Common myeloid progenitor, CD34-positive (primary cell): ENCODE results near the gene GID8.

Experiments
- CTCF ChIA-PET: fragments of 350-600 bp; sonication (Branson Sonifier 250); formaldehyde crosslinking; loops from one replicate; lab custom pipeline; 2021; ENCODE audit warnings: antibody characterized with exemption; lab: Charles Lee
- POLR2A ChIA-PET: fragments of 350-600 bp; sonication (Branson Sonifier 250); formaldehyde crosslinking; loops from one replicate; lab custom pipeline; 2021; ENCODE audit warnings: antibody characterized with exemption; lab: Charles Lee
- DNase-seq, 3 donors: peaks; one replicate each; pipeline versions ENCODE4 v3.0.0 to v3.0.0-alpha.2; 2013
- H3K27ac ChIP-seq, 2 experiments: 1 replicate in 1 of 2; 2 replicates in 1 of 2; pipeline ENCODE4 v1.7.0; 2013; ENCODE audit warnings: inconsistent platforms in 2 of 2, low read length in 2 of 2, mild to moderate bottlenecking in 2 of 2, low read depth in 1 of 2, moderate library complexity in 1 of 2; ENCODE audit not compliant: severe bottlenecking in 2 of 2, insufficient read depth in 1 of 2, poor library complexity in 1 of 2
- H3K27me3 ChIP-seq, 5 experiments: replicated peaks in 2 of 5; 1 replicate in 3 of 5; 2 replicates in 2 of 5; pipeline versions ENCODE4 v1.6.1 to v1.7.0; 2013; ENCODE audit warnings: low read length in 4 of 5, mild to moderate bottlenecking in 2 of 5, moderate library complexity in 2 of 5, inconsistent platforms in 1 of 5; ENCODE audit not compliant: insufficient read depth in 5 of 5, control insufficient read depth in 4 of 5
- H3K36me3 ChIP-seq, 4 experiments: 1 replicate in 2 of 4; 2 replicates in 2 of 4; pipeline versions ENCODE4 v1.6.1 to v1.7.0; 2013; ENCODE audit warnings: low read length in 3 of 4, control low read depth in 1 of 4, mild to moderate bottlenecking in 1 of 4; ENCODE audit not compliant: control insufficient read depth in 4 of 4, insufficient read depth in 4 of 4
- H3K4me1 ChIP-seq, 4 experiments: 1 replicate in 3 of 4; 2 replicates in 1 of 4; pipeline versions ENCODE4 v1.6.1 to v1.7.1; 2013; ENCODE audit warnings: low read length in 3 of 4, mild to moderate bottlenecking in 3 of 4, control low read depth in 1 of 4, inconsistent platforms in 1 of 4, moderate library complexity in 1 of 4; ENCODE audit not compliant: control insufficient read depth in 4 of 4, insufficient read depth in 4 of 4; ENCODE audit errors: control extremely low read depth in 1 of 4
- H3K4me3 ChIP-seq, 7 experiments: 1 replicate in 4 of 7; 2 replicates in 3 of 7; pipeline versions ENCODE4 v1.5.1 to v1.7.0; 2013; ENCODE audit warnings: mild to moderate bottlenecking in 7 of 7, low read length in 6 of 7, moderate library complexity in 6 of 7, inconsistent platforms in 2 of 7, low read depth in 2 of 7, control low read depth in 1 of 7; ENCODE audit not compliant: insufficient read depth in 4 of 7, control insufficient read depth in 1 of 7; ENCODE audit errors: extremely low read depth in 1 of 7
- H3K9me3 ChIP-seq, 5 experiments: 1 replicate in 4 of 5; 2 replicates in 1 of 5; pipeline versions ENCODE4 v1.6.1 to v1.7.1; 2013; ENCODE audit warnings: low read length in 4 of 5, mild to moderate bottlenecking in 2 of 5, inconsistent platforms in 1 of 5, low read depth in 1 of 5, moderate library complexity in 1 of 5; ENCODE audit not compliant: control insufficient read depth in 4 of 5, insufficient read depth in 2 of 5; ENCODE audit errors: control extremely low read depth in 1 of 5
- WGBS: methylation state at CpG from one replicate; pipeline ENCODE4 v1.1.5; 2013; ENCODE audit not compliant: insufficient coverage; 5-methylcytosine and 5-hydroxymethylcytosine counted together

Gene GID8

GRCh38 chr20:62976886-62977285 lies 38.9 kb downstream of the GID8 start:
- WGBS = 97% methylated on average over 16 of the region's 16 CpGs
- Histone ChIP-seq H3K4me1 (peaks cover 5 to 67% (median 57%) of the 10 kb centered on the region in 4 experiments), H3K27me3 (peaks cover 0 to 36% (median 25%) of the 10 kb centered on the region in 5 experiments), H3K4me3 (no peak overlapping the region), H3K27ac (no peak overlapping the region), H3K9me3 (no peaks in the 10 kb centered on the region), H3K36me3 (no peaks in the 10 kb centered on the region)
- CTCF ChIA-PET = interaction anchor here (1.1 to 2.4 kb wide), 3 partner anchors 15 to 58 kb away, joined by 3 to 9 read pairs (median 4); no protein-coding TSS in a partner anchor
- no peak for DNase-seq
- POLR2A ChIA-PET = interaction anchor here (2.5 kb wide), 1 partner anchor 23 kb away, joined by 12 read pairs; no protein-coding TSS in a partner anchor

GRCh38 chr20:62977613-62978560 lies 39.9 kb downstream of the GID8 start:
- ChIA-PET CTCF (interaction anchor here (0.7 to 3.3 kb wide), 8 partner anchors 14 to 75 kb away, joined by 3 to 12 read pairs (median 4); no protein-coding TSS in a partner anchor), POLR2A (interaction anchor here (2.5 to 4.1 kb wide), 2 partner anchors 22 to 28 kb away, joined by 12 to 24 read pairs; partner anchors contain the start of gene BHLHE23)
- H3K27me3 ChIP-seq = peaks cover 0 to 30% (median 19%) of the 10 kb centered on the region in 5 experiments

DNA sequence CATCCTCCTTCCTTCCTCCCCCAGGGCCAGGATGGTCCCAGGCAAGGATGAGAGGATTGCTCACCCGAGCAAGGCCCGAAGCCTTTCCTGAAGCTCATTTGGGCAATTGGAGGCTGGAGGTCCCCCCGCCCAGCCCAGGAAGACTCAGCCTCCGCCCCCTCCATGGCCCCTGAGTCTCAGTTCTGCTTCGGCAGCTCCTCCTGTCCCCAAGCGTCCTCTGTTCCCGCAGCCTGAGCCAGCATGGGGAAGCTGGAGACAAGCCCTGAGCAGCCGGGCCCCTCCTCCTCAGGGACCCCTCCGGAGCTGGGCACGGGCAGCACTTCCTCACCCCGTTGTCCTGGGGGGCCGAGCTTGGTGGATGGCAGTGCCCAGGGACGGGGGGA lies 40.6 kb downstream of the GID8 start:
- Histone ChIP-seq H3K27ac (no peak overlapping the region), H3K9me3 (no peaks in the 10 kb centered on the region), H3K27me3 (peaks cover 0 to 23% (median 16%) of the 10 kb centered on the region in 5 experiments), H3K4me1 (peaks cover 5 to 68% (median 58%) of the 10 kb centered on the region in 4 experiments), H3K4me3 (peak overlapping the region in 2 of 7 experiments; percentile 15 to 37), H3K36me3 (no peaks in the 10 kb centered on the region)
- peak in 2 of 3 donors; percentile 75 to 76 for DNase-seq
- ChIA-PET POLR2A (interaction anchor here (2.5 to 4.1 kb wide), 2 partner anchors 22 to 27 kb away, joined by 12 to 24 read pairs; partner anchors contain the start of gene BHLHE23), CTCF (interaction anchor here (0.7 to 3.3 kb wide), 9 partner anchors 13 to 76 kb away, joined by 3 to 12 read pairs (median 4); no protein-coding TSS in a partner anchor)
- WGBS = 7% methylated on average over 12 of the region's 13 CpGs

More at GRCh38 chr20:62977613-62978560, 39.9 kb downstream of the GID8 start:
- WGBS = 20% methylated on average over 35 of the region's 38 CpGs
- Histone ChIP-seq H3K4me3 (peak overlapping the region in 3 of 7 experiments; percentile 14 to 37 (median 15)), H3K4me1 (peaks cover 5 to 70% (median 60%) of the 10 kb centered on the region in 4 experiments), H3K9me3 (no peaks in the 10 kb centered on the region), H3K36me3 (no peaks in the 10 kb centered on the region), H3K27ac (no peak overlapping the region)
- DNase-seq = peak; percentile 87 to 98 (median 97)

DNA sequence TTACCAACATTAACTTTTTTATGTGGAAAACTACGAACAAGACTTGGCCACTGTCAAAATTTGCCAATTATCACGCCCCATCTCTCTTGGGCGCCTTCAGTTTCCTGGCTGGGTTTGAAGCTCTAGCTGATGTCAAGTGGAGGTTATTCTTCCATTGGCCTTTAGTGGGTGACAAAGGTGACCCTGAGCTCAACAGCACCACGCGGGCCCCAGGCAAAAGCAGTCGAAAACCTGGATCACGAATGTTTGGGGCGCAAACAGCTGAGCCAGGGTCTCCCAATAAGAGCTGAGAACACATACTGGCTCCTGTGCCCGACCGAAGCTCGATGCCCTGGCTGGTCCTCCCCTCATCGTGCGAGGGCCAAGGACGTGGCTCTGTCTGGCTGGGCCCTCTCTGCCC lies 41.4 kb downstream of the GID8 start:
- H3K27me3 ChIP-seq = peaks cover 0 to 17% (median 15%) of the 10 kb centered on the region in 5 experiments
- H3K4me3 ChIP-seq = peak overlapping the region in 2 of 7 experiments; percentile 26 to 59
- H3K4me1 ChIP-seq = peaks cover 5 to 68% (median 58%) of the 10 kb centered on the region in 4 experiments
- WGBS = 47% methylated on average over 11 of the region's 14 CpGs
- POLR2A ChIA-PET = interaction anchor here (2.0 to 4.1 kb wide), 3 partner anchors 21 to 30 kb away, joined by 8 to 24 read pairs (median 12); partner anchors contain the start of gene BHLHE23
- H3K9me3 ChIP-seq = no peaks in the 10 kb centered on the region
- CTCF ChIA-PET = interaction anchor here (1.0 to 3.3 kb wide), 8 partner anchors 9 to 48 kb away, joined by 3 to 12 read pairs (median 4); no protein-coding TSS in a partner anchor
- peak in 2 of 3 donors; percentile 46 to 57 for DNase-seq
- H3K27ac ChIP-seq = no peak overlapping the region
- H3K36me3 ChIP-seq = no peaks in the 10 kb centered on the region

DNA sequence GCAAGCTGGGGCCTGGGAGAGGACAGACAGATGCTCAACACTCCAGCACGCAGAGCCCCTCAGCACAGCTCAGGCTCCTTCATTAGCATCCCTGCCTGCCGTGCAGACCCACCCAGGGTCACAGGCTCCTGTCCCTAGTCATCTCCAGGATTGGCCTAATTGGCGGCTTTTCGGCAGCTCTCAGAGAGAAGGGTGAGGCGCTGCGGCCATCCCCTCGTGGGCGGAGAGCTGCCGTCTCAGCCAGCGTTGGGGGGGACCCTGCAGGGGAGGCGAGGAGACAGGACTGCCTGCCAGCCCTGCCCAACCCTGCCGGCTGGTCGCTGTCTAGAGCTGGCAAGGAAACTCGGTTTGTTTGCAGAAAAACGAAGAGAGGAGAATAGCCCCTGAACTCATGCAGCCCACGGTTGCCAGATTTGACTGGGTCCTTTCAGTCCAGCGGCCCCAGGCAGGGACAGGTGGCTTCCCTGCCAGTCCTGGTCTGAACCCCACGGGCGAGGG lies 42.0 kb downstream of the GID8 start:
- Histone ChIP-seq H3K4me1 (peaks cover 5 to 68% (median 58%) of the 10 kb centered on the region in 4 experiments), H3K27ac (no peak overlapping the region), H3K4me3 (peak overlapping the region in 3 of 7 experiments; percentile 2 to 59 (median 43)), H3K36me3 (no peaks in the 10 kb centered on the region), H3K9me3 (no peaks in the 10 kb centered on the region), H3K27me3 (peaks cover 0 to 15% (median 10%) of the 10 kb centered on the region in 5 experiments)
- CTCF ChIA-PET = interaction anchor here (1.0 to 3.3 kb wide), 10 partner anchors 7 to 76 kb away, joined by 3 to 16 read pairs (median 4); no protein-coding TSS in a partner anchor
- peak in 2 of 3 donors; percentile 25 to 49 for DNase-seq
- POLR2A ChIA-PET = interaction anchor here (2.0 to 4.1 kb wide), 2 partner anchors 26 to 29 kb away, joined by 8 to 24 read pairs; partner anchors contain the start of gene BHLHE23
- WGBS = 6% methylated on average over 19 of the region's 19 CpGs

- Histone ChIP-seq H3K9me3 (no peaks in the 10 kb centered on the region), H3K27ac (no peak overlapping the region), H3K36me3 (no peaks in the 10 kb centered on the region), H3K4me1 (peaks cover 5 to 68% (median 58%) of the 10 kb centered on the region in 4 experiments), H3K4me3 (peak overlapping the region in 4 of 7 experiments; percentile 2 to 59 (median 23)), H3K27me3 (peaks cover 0 to 14% (median 5%) of the 10 kb centered on the region in 5 experiments)
- ChIA-PET POLR2A (interaction anchor here (1.7 to 4.1 kb wide), 3 partner anchors 19 to 28 kb away, joined by 7 to 24 read pairs (median 8); partner anchors contain the start of gene BHLHE23), CTCF (interaction anchor here (1.0 to 3.3 kb wide), 9 partner anchors 8 to 77 kb away, joined by 3 to 16 read pairs (median 6); no protein-coding TSS in a partner anchor)
- 6% methylated on average over 12 of the region's 19 CpGs for WGBS
- DNase-seq = peak in 2 of 3 donors; percentile 83 to 91
Observed at GRCh38 chr20:62980380-62980960, 42.5 kb downstream of the GID8 start.
